GM13977 (cell line): ENCODE data around the gene PCBD1.

Experiments used
- DNase-seq: peaks from one replicate; pipeline ENCODE4 v3.0.0; 2012; ENCODE audit warnings: low spot score
- CTCF ChIP-seq: IDR thresholded peaks from 2 replicates; pipeline ENCODE4 v1.5.1; 2012; ENCODE audit warnings: mild to moderate bottlenecking, control low read depth; ENCODE audit not compliant: insufficient read depth; ENCODE audit errors: extremely low read depth, missing control alignments
- in situ Hi-C: fragments of 300-500 bp; cut with MboI; formaldehyde crosslinking; loops from one replicate; pipeline ENCODE4 v1.12.0; 2022; ENCODE audit warnings: low sequenced_read_pairs, low pct_unique_long_range_greater_than_20kb, mixed read lengths, inconsistent platforms; ENCODE audit not compliant: unreplicated experiment

PCBD1 gene

GRCh38 chr10:70913893-70914240 lies 25.5 kb upstream of the PCBD1 start:
- in situ Hi-C loops, result no loop called here
- DNase-seq, result no peak
- no peak for TF ChIP-seq CTCF

GRCh38 chr10:70913191-70913892 lies 25.0 kb upstream of the PCBD1 start:
- TF ChIP-seq CTCF, result no peak
- in situ Hi-C loops, result no loop called here

GRCh38 chr10:70912556-70912955 lies 24.2 kb upstream of the PCBD1 start:
- no peak for DNase-seq
- in situ Hi-C loops, result no loop called here
- TF ChIP-seq CTCF, result no peak

More at GRCh38 chr10:70913191-70913892, 25.0 kb upstream of the PCBD1 start:
- no peak for DNase-seq

- in situ Hi-C loops, result no loop called here
- no peak for DNase-seq
- no peak for TF ChIP-seq CTCF
Observed at GRCh38 chr10:70911386-70911785, 23.0 kb upstream of the PCBD1 start.

- no peak for TF ChIP-seq CTCF
- DNase-seq, result no peak
- in situ Hi-C loops, result no loop called here
Observed at GRCh38 chr10:70910486-70911341, 22.3 kb upstream of the PCBD1 start.

GRCh38 chr10:70909326-70909935 lies 21.1 kb upstream of the PCBD1 start:
- DNase-seq, result no peak
- in situ Hi-C loops, result no loop called here
- TF ChIP-seq CTCF, result no peak
